GM18909 (cell line): ENCODE results near the gene DUSP8.
A peak's percentile ranks its signal among the peaks of the same experiment; 100 is the strongest.

ENCODE experiments used
- ATAC-seq: cut with Tn5 transposase; IDR thresholded peaks from one replicate; pipeline ENCODE4 v1.9.1; 2021; ENCODE audit warnings: mild to moderate bottlenecking; ENCODE audit not compliant: unreplicated experiment, poor library complexity

The DUSP8 gene

DNA sequence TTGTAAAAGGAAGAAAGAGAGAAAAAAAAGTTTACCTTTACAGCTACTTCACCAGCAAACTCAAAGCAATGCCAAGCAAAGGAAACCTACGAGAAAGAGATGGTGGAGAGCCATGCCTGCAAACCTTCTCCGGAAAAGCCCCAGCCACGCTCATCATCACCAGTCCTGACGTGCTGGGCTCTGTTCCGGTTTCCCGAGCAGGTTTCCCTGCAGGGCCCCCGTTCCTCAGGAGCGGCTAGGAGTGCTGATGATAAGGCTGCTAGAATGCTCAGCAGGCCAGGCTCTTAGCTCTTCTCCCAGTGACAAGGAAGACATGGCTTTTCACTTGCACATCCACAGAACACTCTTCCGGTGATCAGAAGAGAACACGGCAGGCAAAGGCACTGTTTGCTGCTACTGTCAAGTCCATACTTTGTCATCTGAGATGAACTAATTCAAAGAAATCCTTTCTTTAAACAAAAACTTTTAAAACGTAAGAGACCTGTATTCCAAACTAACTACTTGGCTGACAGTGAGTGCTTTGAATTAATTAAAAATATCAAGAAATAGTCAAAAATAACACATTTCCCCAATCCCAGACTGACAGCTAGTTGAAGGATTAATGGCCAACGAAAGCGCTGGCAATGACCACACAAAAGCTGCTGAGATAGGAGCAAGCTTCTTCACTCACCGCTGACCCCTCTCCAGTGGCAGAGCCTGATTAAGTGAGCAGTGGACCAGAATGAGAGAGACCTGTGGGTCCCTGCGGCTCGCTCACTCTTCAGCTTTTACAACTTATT, 35.8 kb downstream of the DUSP8 start:
- ATAC-seq: no peak

- ATAC-seq: no peak
Observed at GRCh38 chr11:1534682-1535081, 37.4 kb downstream of the DUSP8 start.

DNA sequence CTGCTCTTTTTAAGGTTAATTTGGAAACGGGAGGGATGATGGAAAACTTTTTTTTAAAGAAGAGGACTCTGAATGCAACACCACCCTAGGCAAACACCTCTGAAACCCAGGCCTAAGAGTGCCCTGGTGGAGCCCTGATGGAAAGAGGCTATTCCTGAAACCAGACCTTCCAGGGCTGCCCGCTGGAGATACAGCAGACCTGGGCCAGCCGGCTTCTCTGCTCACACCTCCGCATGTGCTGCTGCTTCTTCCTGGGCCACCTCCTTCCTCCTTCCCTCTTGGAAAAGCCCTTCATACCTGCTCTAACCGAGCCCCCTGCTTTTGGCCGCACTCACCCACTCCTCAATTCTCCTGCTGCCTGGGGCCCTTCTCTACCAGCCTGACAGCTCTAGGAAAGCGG, 37.9 kb downstream of the DUSP8 start:
- no peak for ATAC-seq

DNA sequence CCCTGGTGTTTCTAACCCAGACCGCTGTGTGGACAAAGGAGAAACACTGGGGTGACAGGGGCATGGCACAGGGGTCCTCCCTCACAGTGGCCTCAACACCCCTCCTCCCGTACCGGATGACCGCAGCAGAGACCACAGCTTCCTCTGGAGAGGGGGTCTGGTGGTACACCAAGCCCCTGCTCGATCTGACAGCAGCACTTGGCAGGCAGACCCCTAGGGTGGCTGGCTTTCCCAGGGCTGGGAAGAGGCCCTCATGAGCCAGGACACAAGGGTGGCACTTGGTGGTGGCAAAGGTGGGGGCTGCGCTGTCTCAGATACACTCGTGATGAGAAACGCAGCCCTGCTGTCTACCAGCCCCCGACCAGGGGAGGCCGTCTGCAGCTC, 38.7 kb downstream of the DUSP8 start:
- ATAC-seq: no peak

DNA sequence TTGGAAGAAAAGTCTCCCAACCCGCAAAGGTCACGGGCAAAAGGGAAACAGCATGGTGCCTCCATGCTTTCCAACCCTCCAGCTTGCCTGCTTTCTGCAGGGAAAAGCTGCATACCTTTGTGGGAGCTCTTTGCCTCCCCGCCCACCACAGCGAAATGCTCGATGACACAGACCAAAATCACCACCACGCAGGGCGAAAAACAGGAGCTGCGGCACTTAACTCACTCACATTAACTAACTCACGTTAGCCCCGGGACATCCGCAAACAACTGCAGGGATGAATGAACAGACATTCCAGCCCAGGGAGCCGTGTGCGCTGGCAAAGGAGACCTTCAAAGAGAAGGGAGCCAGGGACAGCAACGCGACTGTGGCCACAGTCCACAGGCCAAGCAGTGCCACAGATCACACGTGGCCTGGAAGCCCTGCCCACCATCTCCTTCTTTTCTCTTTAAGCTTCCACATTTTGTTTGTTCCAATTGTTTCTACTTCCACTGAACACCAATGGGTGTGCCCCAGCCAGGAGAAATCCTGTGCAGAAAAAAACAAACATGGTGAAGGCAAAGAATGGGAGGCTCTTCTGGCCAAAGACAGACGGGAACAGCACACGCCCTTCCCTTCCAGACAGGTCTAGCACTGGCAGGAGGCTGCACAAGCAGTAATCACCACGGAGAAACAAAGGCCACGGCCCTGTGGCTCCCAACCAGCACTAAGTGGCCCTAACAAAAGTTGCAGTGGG, 39.3 kb downstream of the DUSP8 start:
- no peak for ATAC-seq

GRCh38 chr11:1532014-1532586, 40.0 kb downstream of the DUSP8 start:
- no peak for ATAC-seq

GRCh38 chr11:1531449-1532013, 40.5 kb downstream of the DUSP8 start:
- ATAC-seq: no peak

DNA sequence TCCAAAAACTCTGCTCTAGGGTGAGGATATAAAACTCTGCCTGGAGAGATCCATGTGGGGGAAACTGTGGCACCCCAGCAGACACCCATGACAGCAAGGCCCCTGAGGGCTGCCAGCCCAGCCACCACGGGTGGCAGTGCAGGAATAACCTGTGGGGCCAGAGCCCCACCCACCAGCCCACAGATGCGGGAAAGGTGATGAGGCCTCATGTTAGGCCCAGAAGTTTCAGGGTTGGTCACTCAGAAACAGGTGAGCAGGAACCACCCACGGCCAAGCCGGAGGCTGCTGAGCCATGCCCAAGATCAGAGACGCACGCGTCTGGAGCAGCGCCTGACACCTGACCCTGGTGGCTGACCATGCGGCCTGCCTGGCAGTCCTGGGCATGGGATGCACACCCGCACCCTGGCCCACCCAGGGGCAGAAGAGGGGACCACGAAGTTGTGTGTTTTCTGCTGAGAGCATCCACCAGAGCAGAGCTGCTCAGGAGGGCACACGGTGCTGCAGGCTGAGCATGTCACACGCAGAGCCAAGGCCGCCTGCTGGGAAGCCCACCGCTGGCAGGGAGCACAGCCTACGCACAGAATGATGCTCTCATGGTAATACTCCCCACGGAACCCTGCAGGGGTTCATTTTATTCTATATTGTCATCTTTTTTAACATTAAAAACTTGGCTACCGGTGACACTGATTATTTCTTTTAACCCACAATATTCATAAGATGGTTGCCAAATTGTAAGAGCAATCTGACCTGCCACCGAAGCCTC, 41.2 kb downstream of the DUSP8 start:
- no peak for ATAC-seq

DNA sequence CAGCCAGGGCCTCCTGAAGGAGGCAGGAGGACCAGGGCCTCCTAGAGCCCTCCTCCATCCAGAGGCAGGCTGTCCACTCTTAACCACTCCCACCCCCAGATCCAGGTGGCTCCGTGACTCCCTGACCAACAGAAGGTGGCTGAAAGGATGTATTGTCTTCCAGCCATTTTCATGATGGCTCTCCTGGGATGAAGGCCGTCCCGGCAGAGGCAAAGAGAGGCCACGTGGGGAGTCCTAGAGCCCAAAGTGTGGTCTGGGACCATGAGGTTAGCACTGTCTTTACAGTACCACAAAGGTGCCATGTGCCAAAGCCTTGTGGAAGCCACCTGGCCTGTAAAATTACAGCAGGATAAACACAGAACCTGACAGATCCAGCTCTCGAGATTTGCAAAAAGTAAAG, 42.3 kb downstream of the DUSP8 start:
- ATAC-seq: no peak

DNA sequence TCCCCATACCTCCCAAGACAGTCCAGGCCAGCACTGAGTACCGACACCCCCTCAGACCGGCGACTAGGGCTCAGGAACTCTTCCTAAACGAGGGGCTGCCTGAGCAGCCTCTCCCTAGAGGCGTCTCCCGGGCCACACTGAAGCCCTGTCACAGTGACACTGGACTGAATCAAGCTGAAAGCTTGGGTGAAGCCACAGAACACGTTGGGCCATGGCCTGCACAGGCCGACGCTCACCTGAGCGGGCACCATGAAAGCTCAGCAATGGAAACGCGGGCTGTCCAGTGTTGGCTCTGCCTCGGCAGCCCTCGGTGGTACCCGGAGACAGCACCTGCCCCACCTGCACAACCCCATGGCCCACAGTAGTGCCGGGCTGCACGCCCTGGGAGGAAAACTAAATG, 42.8 kb downstream of the DUSP8 start:
- no peak for ATAC-seq

GRCh38 chr11:1528710-1529109, 43.4 kb downstream of the DUSP8 start:
- ATAC-seq: no peak

DNA sequence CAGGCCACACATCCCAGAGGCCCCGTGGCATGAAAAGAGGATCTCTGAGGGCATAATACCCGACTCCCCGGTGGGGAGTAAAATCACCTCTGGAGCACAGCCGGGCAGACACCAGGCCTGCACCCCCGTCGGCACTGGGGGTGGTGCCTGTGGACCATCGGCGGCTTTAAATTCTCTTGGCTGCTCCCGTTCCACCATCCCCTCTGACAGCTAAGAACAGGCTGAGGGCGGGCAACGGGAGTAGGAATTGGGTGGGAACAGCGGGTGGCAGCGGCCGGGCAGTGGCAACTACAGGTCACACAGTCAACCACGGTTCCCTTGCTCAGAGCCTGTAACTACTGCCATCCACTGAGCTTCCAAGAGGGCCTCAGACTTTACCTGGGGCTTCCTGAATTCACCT, 45.3 kb downstream of the DUSP8 start:
- ATAC-seq: no peak

GRCh38 chr11:1523779-1524178, 48.3 kb downstream of the DUSP8 start:
- ATAC-seq: peak; percentile 40

GRCh38 chr11:1523077-1523476, 49.0 kb downstream of the DUSP8 start:
- ATAC-seq: no peak

DNA sequence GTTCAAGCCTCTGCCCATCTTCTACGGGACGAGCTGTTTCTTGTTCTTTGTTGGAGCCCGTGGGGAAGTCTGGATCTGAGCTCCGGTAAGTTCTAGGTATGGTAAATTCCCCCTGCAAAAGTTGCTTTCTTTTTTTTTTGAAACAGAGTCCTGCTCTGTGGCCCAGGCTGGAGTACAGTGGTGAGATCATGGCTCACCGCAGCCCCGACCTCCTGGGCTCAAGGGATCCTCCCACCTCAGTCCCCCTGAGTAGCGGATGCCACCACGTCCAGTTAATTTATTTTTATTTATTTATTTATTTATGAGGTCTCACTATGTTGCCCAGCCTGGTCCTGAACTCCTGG, 50.0 kb downstream of the DUSP8 start:
- peak; percentile 39 for ATAC-seq

DNA sequence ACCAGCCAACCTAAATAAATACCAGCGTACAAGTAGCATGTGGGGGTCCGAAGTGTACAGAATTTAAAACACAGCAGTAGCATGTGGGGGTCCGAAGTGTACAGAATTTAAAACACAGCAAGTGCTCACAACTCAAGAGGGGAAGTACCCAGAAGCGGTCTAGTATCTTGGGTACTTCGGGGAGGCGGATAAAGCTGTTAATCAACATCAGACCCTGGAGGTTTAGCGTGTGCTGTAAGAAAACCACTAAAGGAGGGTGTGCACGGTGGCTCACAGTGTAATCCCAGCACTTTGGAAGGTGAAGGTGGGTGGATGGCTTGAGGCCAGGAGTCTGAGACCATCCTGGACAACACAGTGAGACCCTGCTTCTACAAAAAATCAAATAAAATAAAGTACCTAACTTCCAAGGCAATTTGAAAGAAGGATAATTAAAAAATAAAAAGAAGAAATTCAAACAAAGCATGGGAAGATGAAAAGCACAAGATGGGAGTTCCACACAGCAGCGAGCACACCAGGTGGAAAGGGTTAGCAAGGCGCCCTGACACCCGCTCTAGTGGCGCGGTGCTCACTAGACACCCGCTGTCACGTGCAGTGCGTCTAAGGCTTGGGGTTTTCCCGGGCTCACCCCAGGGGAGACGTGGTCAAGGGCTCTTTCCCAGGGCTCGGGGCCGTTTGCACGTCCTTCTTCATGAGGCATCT, 50.5 kb downstream of the DUSP8 start:
- ATAC-seq: peak; percentile 81

GRCh38 chr11:1520663-1521267, 51.3 kb downstream of the DUSP8 start:
- no peak for ATAC-seq

- ATAC-seq: no peak
Observed at GRCh38 chr11:1520209-1520662, 51.8 kb downstream of the DUSP8 start.
